GM23338 (cell line): ENCODE data around the gene MED27. TPM values are rescaled to one million over a fixed set of nuclear protein-coding genes. Genes with fewer than 3 reads are reported as not detected.

Experiments
- ATAC-seq: fragments of 200-7000 bp; cut with Tn5 transposase; 3 replicates; pipeline ENCODE4 v1.9.1; 2020
- DNase-seq: peaks from one replicate; pipeline ENCODE4 v3.0.0-alpha.2; 2015; ENCODE audit warnings: low spot score
- H2AFZ ChIP-seq: fragments of 200-600 bp; sonication (generic); 2 replicates; pipeline ENCODE4 v1.8.0; 2016; ENCODE audit warnings: antibody characterized with exemption, mild to moderate bottlenecking, moderate library complexity
- H3F3A ChIP-seq: fragments of 200-600 bp; sonication (generic); replicated peaks from 2 replicates; pipeline ENCODE4 v1.8.0; 2017; ENCODE audit warnings: antibody characterized with exemption, mixed run types, low read depth
- H3K27ac ChIP-seq: fragments of 200-600 bp; sonication (generic); 2 replicates; pipeline ENCODE4 v1.6.1; 2016; ENCODE audit warnings: low read depth
- H3K27me3 ChIP-seq: fragments of 200-600 bp; sonication (generic); 2 replicates; pipeline ENCODE4 v1.8.0; 2016; ENCODE audit warnings: mild to moderate bottlenecking, mixed run types, moderate library complexity; ENCODE audit not compliant: insufficient read depth
- H3K36me3 ChIP-seq: fragments of 200-600 bp; sonication (generic); 2 replicates; pipeline ENCODE4 v1.8.0; 2016; ENCODE audit warnings: mild to moderate bottlenecking; ENCODE audit not compliant: insufficient read depth
- H3K4me1 ChIP-seq: fragments of 200-600 bp; sonication (generic); 2 replicates; pipeline ENCODE4 v1.8.0; 2016; ENCODE audit warnings: mild to moderate bottlenecking, moderate library complexity; ENCODE audit not compliant: insufficient read depth
- H3K4me2 ChIP-seq: fragments of 200-600 bp; sonication (generic); 2 replicates; pipeline ENCODE4 v1.7.1; 2017; ENCODE audit warnings: mixed run types
- H3K4me3 ChIP-seq: fragments of 200-600 bp; sonication (generic); 2 replicates; pipeline ENCODE4 v1.6.1; 2016; ENCODE audit warnings: mixed run types
- H3K79me2 ChIP-seq: fragments of 200-600 bp; sonication (generic); replicated peaks from 2 replicates; pipeline ENCODE4 v1.8.0; 2017; ENCODE audit warnings: mild to moderate bottlenecking; ENCODE audit not compliant: insufficient read depth
- H3K9me2 ChIP-seq: fragments of 200-600 bp; sonication (generic); 2 replicates; pipeline ENCODE4 v1.8.0; 2017; ENCODE audit not compliant: insufficient read depth
- H4K20me1 ChIP-seq: fragments of 200-600 bp; sonication (generic); replicated peaks from 2 replicates; pipeline ENCODE4 v1.8.0; 2017; ENCODE audit warnings: mild to moderate bottlenecking; ENCODE audit not compliant: insufficient read depth
- H3K27ac Mint-ChIP-seq: 2 replicates; pipeline ENCODE4 v1.8.0; 2020; ENCODE audit warnings: inconsistent platforms, mild to moderate bottlenecking, moderate library complexity, mixed read lengths
- H3K27me3 Mint-ChIP-seq: 3 replicates; pipeline ENCODE4 v1.8.0; 2022; ENCODE audit warnings: low read depth, mild to moderate bottlenecking, moderate library complexity, mixed read lengths, inconsistent platforms; ENCODE audit not compliant: insufficient read depth, poor library complexity
- H3K36me3 Mint-ChIP-seq: 3 replicates; pipeline ENCODE4 v1.8.0; 2021; ENCODE audit warnings: low read depth, mild to moderate bottlenecking, inconsistent platforms, moderate library complexity, mixed read lengths
- H3K4me1 Mint-ChIP-seq: 3 replicates; pipeline ENCODE4 v1.8.0; 2020; ENCODE audit warnings: mild to moderate bottlenecking, inconsistent platforms, mixed read lengths
- H3K4me3 Mint-ChIP-seq: 3 replicates; pipeline ENCODE4 v1.8.0; 2021; ENCODE audit warnings: moderate library complexity, mild to moderate bottlenecking, inconsistent platforms, mixed read lengths
- H3K9me3 Mint-ChIP-seq: 3 replicates; pipeline ENCODE4 v1.8.0; 2020; ENCODE audit warnings: moderate library complexity, mild to moderate bottlenecking, inconsistent platforms, mixed read lengths
- CREB1 ChIP-seq: fragments of 250-450 bp; sonication (Bioruptor Pico); IDR thresholded peaks from 2 replicates; pipeline ENCODE4 v1.5.0; 2020; ENCODE audit warnings: low read depth, mild to moderate bottlenecking, moderate library complexity
- EZH2 ChIP-seq: fragments of 200-600 bp; sonication (generic); IDR thresholded peaks from one replicate; pipeline ENCODE4 v1.8.0; 2017; ENCODE audit warnings: antibody characterized with exemption, mild to moderate bottlenecking, low read depth; ENCODE audit not compliant: unreplicated experiment
- EZH2phosphoT487 ChIP-seq: fragments of 200-600 bp; sonication (generic); IDR thresholded peaks from one replicate; pipeline ENCODE4 v1.8.1; 2018; ENCODE audit warnings: antibody characterized with exemption; ENCODE audit not compliant: unreplicated experiment
- JUNB ChIP-seq: IDR thresholded peaks from one replicate; pipeline ENCODE4 v1.6.1; 2016; ENCODE audit warnings: antibody characterized with exemption; ENCODE audit not compliant: unreplicated experiment
- NANOG ChIP-seq: IDR thresholded peaks from 2 replicates; pipeline ENCODE4 v1.6.1; 2016; ENCODE audit warnings: antibody characterized with exemption, borderline replicate concordance
- POLR2AphosphoS5 ChIP-seq: IDR thresholded peaks from 2 replicates; pipeline ENCODE4 v1.6.1; 2016; ENCODE audit warnings: antibody characterized with exemption, low read depth
- STAT1 ChIP-seq: IDR thresholded peaks from one replicate; pipeline ENCODE4 v1.6.1; 2016; ENCODE audit warnings: antibody characterized with exemption; ENCODE audit not compliant: unreplicated experiment
- ZNF114 ChIP-seq: fragments of 250-450 bp; sonication (Bioruptor Pico); IDR thresholded peaks from 2 replicates; pipeline ENCODE4 v1.5.0; 2020; ENCODE audit warnings: mild to moderate bottlenecking, moderate library complexity
- ZNF331 ChIP-seq: fragments of 250-450 bp; sonication (Bioruptor Pico); IDR thresholded peaks from 2 replicates; pipeline ENCODE4 v1.5.0; 2020; ENCODE audit warnings: low read depth, mild to moderate bottlenecking, moderate library complexity
- polyA plus RNA-seq: library from polyadenylated mRNA; unstranded; fragments of >200 nt; fragmentation: Nextera tagmentation; extraction: Ambion mirVana; gene quantifications from 2 replicates; pipeline ENCODE4 v1.2.1, GENCODE V29; 2016
- total RNA-seq: library from RNA; depleted of rRNA; stranded (reverse); fragments of >200 nt; shearing (Covaris generic); gene quantifications from 2 replicates; pipeline ENCODE4 v1.2.3, GENCODE V29; 2014
- TF ChIP-seq, protein P1 (sequence below), 2 experiments: fragments of 200-600 bp in 1 of 2; sonication (generic) in 1 of 2; conservative IDR thresholded peaks; 2 replicates each; pipeline versions ENCODE4 v1.5.1 to v1.6.1; 2016 to 2017; ENCODE audit warnings: antibody characterized with exemption in 2 of 2, low read depth in 2 of 2, mild to moderate bottlenecking in 2 of 2, moderate library complexity in 1 of 2
- TF ChIP-seq, protein P2 (sequence below): IDR thresholded peaks from one replicate; pipeline ENCODE4 v1.6.1; 2018; ENCODE audit warnings: antibody characterized with exemption; ENCODE audit not compliant: unreplicated experiment
- TF ChIP-seq, protein P3 (sequence below): IDR thresholded peaks from 2 replicates; pipeline ENCODE4 v1.6.1; 2016; ENCODE audit warnings: antibody characterized with exemption

Gene MED27
- total and polyA plus RNA-seq, 2 experiments from 2014 or later, result 30.6 to 35.0 TPM

DNA sequence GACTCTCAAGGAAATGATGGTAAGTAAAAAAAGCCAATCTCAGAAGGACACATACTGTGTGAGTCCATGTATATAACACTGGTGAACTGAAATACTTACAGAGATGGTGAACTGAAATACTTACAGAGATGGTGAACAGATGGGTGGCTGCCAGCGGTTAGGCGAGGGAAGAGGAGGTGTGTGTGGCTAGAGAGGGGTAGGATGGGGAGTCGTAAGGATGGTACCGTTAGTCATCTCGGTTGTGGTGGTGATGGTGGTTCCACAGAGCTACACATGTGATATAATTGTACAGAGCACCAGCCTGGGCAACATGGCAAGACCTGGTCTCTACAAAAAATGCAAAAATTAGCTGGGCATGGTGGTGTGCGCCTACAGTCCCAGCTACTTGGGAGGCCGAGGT, 226.2 kb downstream of the MED27 start:
- Mint-ChIP-seq H3K9me3 (no peaks in the 10 kb centered on the region; the same call in 2 of the 3 replicates), H3K27me3 (peaks cover 9% of the 10 kb centered on the region), H3K36me3 (no peaks in the 10 kb centered on the region; the same call in 2 of the 3 replicates), H3K27ac (no peak overlapping the region), H3K4me3 (no peak overlapping the region), H3K4me1 (peaks cover 25% of the 10 kb centered on the region)
- Histone ChIP-seq H3K36me3 (no peaks in the 10 kb centered on the region), H3K4me2 (no peak overlapping the region), H3F3A (0 out of 2 replicates have a peak, but pooled peaks cover 5% of the 10 kb centered on the region), H2AFZ (no peak overlapping the region), H3K27me3 (no peaks in the 10 kb centered on the region), H3K27ac (no peak overlapping the region), H3K79me2 (no peaks in the 10 kb centered on the region), H3K4me3 (no peak overlapping the region), H3K4me1 (peaks cover 10% of the 10 kb centered on the region; the same call in 1 of the 2 replicates), H3K9me2 (no peaks in the 10 kb centered on the region), H4K20me1 (no peaks in the 10 kb centered on the region)
- TF ChIP-seq POLR2AphosphoS5, result no peak
- TF ChIP-seq, protein P1, sequence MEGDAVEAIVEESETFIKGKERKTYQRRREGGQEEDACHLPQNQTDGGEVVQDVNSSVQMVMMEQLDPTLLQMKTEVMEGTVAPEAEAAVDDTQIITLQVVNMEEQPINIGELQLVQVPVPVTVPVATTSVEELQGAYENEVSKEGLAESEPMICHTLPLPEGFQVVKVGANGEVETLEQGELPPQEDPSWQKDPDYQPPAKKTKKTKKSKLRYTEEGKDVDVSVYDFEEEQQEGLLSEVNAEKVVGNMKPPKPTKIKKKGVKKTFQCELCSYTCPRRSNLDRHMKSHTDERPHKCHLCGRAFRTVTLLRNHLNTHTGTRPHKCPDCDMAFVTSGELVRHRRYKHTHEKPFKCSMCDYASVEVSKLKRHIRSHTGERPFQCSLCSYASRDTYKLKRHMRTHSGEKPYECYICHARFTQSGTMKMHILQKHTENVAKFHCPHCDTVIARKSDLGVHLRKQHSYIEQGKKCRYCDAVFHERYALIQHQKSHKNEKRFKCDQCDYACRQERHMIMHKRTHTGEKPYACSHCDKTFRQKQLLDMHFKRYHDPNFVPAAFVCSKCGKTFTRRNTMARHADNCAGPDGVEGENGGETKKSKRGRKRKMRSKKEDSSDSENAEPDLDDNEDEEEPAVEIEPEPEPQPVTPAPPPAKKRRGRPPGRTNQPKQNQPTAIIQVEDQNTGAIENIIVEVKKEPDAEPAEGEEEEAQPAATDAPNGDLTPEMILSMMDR (conservative IDR thresholded peaks at IDR 0.05; ENCODE audit: low read depth in 2 of 2), result no peak
- no peak for TF ChIP-seq ZNF331 (CRISPR knock-in tag)
- TF ChIP-seq EZH2, result no peak
- ATAC-seq (no peak), DNase-seq (no peak)

DNA sequence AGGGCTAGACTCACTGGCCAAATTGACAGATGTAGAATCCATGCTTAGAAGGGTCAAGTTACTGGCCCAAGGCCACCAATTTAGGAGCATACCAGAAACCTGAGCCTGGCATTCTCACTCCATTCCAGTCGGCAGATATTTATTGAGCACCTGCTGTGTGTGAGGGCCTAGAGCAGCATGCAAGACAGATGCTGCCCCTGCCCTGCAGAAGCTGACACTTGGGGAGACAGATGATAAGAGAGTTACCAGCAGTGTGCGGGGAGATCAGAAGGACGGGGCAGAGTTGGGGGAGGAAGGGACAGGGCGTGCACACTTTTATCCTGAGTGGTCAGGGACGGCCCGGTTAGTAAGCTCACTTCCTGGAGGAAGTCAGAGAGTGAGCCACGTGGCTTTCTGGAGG, 228.3 kb downstream of the MED27 start:
- H3K36me3 ChIP-seq, result no peaks in the 10 kb centered on the region
- no peak overlapping the region for H2AFZ ChIP-seq
- no peaks in the 10 kb centered on the region for H4K20me1 ChIP-seq
- no peak overlapping the region for H3K4me3 ChIP-seq
- H3K4me1 Mint-ChIP-seq, result peaks cover 25% of the 10 kb centered on the region
- H3K79me2 ChIP-seq, result no peaks in the 10 kb centered on the region
- no peak overlapping the region for H3K27ac ChIP-seq
- peaks cover 11% of the 10 kb centered on the region for H3K27me3 Mint-ChIP-seq
- peaks cover 10% of the 10 kb centered on the region; the same call in 1 of the 2 replicates for H3K4me1 ChIP-seq
- H3K9me3 Mint-ChIP-seq, result no peaks in the 10 kb centered on the region; the same call in 1 of the 3 replicates
- DNase-seq (no peak), ATAC-seq (no peak)
- H3K4me3 Mint-ChIP-seq, result no peak overlapping the region
- H3K9me2 ChIP-seq, result no peaks in the 10 kb centered on the region
- H3F3A ChIP-seq, result 0 out of 2 replicates have a peak, but pooled peaks cover 2% of the 10 kb centered on the region
- H3K36me3 Mint-ChIP-seq, result no peaks in the 10 kb centered on the region; the same call in 1 of the 3 replicates
- no peaks in the 10 kb centered on the region for H3K27me3 ChIP-seq
- H3K27ac Mint-ChIP-seq, result no peak overlapping the region
- no peak overlapping the region for H3K4me2 ChIP-seq
- TF ChIP-seq ZNF331 (CRISPR knock-in tag) (no peak), ZNF114 (CRISPR knock-in tag) (no peak), EZH2phosphoT487 (no peak), NANOG (no peak), CREB1 (CRISPR knock-in tag) (no peak), EZH2 (no peak), POLR2AphosphoS5 (no peak), JUNB (no peak), STAT1 (no peak)
- TF ChIP-seq, protein P2, sequence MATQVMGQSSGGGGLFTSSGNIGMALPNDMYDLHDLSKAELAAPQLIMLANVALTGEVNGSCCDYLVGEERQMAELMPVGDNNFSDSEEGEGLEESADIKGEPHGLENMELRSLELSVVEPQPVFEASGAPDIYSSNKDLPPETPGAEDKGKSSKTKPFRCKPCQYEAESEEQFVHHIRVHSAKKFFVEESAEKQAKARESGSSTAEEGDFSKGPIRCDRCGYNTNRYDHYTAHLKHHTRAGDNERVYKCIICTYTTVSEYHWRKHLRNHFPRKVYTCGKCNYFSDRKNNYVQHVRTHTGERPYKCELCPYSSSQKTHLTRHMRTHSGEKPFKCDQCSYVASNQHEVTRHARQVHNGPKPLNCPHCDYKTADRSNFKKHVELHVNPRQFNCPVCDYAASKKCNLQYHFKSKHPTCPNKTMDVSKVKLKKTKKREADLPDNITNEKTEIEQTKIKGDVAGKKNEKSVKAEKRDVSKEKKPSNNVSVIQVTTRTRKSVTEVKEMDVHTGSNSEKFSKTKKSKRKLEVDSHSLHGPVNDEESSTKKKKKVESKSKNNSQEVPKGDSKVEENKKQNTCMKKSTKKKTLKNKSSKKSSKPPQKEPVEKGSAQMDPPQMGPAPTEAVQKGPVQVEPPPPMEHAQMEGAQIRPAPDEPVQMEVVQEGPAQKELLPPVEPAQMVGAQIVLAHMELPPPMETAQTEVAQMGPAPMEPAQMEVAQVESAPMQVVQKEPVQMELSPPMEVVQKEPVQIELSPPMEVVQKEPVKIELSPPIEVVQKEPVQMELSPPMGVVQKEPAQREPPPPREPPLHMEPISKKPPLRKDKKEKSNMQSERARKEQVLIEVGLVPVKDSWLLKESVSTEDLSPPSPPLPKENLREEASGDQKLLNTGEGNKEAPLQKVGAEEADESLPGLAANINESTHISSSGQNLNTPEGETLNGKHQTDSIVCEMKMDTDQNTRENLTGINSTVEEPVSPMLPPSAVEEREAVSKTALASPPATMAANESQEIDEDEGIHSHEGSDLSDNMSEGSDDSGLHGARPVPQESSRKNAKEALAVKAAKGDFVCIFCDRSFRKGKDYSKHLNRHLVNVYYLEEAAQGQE, result no peak
- TF ChIP-seq, protein P1 (conservative IDR thresholded peaks at IDR 0.05; ENCODE audit: low read depth in 2 of 2), result no peak
- TF ChIP-seq, protein P3, sequence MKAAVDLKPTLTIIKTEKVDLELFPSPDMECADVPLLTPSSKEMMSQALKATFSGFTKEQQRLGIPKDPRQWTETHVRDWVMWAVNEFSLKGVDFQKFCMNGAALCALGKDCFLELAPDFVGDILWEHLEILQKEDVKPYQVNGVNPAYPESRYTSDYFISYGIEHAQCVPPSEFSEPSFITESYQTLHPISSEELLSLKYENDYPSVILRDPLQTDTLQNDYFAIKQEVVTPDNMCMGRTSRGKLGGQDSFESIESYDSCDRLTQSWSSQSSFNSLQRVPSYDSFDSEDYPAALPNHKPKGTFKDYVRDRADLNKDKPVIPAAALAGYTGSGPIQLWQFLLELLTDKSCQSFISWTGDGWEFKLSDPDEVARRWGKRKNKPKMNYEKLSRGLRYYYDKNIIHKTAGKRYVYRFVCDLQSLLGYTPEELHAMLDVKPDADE, result no peak
